Activated B cell treated with CpG ODN at 0.5 μM for 24 hours (primary cell): ENCODE results near the gene VARS1. TPM values are rescaled to one million over a fixed set of nuclear protein-coding genes. Genes with fewer than 3 reads are reported as not detected.

ENCODE experiments used
- ATAC-seq: fragments of 200-7000 bp; cut with Tn5 transposase; one replicate; pipeline ENCODE4 v1.10.0; 2021; ENCODE audit warnings: low read depth, mild to moderate bottlenecking, moderate library complexity
- CTCF ChIA-PET: fragments of 350-600 bp; sonication (Branson Sonifier 250); formaldehyde crosslinking; loops from one replicate; lab custom pipeline; 2021; ENCODE audit warnings: antibody characterized with exemption; lab: Charles Lee
- POLR2A ChIA-PET: fragments of 350-600 bp; sonication (Branson Sonifier 250); formaldehyde crosslinking; loops from one replicate; lab custom pipeline; 2021; ENCODE audit warnings: antibody characterized with exemption; lab: Charles Lee
- DNase-seq: peaks from one replicate; pipeline ENCODE4 v3.0.0; 2022
- H3K27ac Mint-ChIP-seq: one replicate; pipeline ENCODE4 v1.8.0; 2020; ENCODE audit warnings: mixed read lengths
- H3K27me3 Mint-ChIP-seq: one replicate; pipeline ENCODE4 v1.8.0; 2021; ENCODE audit warnings: mixed read lengths
- H3K36me3 Mint-ChIP-seq: one replicate; pipeline ENCODE4 v1.8.0; 2021; ENCODE audit warnings: low read depth, mixed read lengths
- H3K4me1 Mint-ChIP-seq: one replicate; pipeline ENCODE4 v1.8.0; 2021; ENCODE audit warnings: mixed read lengths
- H3K4me3 Mint-ChIP-seq: one replicate; pipeline ENCODE4 v1.8.0; 2020; ENCODE audit warnings: mild to moderate bottlenecking, mixed read lengths
- H3K9me3 Mint-ChIP-seq: one replicate; pipeline ENCODE4 v1.8.0; 2020; ENCODE audit warnings: mixed read lengths
- intact Hi-C: fragments of 100-400 bp; cut with micrococcal nuclease; formaldehyde crosslinking; loops from one replicate; pipeline ENCODE4 v1.15.1; 2024
- total RNA-seq: library from RNA; stranded (reverse); gene quantifications from 2 replicates; pipeline ENCODE4 v1.2.3, GENCODE V29; 2022
- TF ChIP-seq, protein P1 (sequence below): fragments of 200-600 bp; IDR thresholded peaks from one replicate; pipeline ENCODE4 v1.8.0; 2022; ENCODE audit warnings: antibody characterized with exemption, mild to moderate bottlenecking

VARS1 gene
- total RNA-seq, 1 donor from 2014 or later = 140 TPM

- no peaks in the 10 kb centered on the region for H3K27me3 Mint-ChIP-seq
- TF ChIP-seq, protein P1, sequence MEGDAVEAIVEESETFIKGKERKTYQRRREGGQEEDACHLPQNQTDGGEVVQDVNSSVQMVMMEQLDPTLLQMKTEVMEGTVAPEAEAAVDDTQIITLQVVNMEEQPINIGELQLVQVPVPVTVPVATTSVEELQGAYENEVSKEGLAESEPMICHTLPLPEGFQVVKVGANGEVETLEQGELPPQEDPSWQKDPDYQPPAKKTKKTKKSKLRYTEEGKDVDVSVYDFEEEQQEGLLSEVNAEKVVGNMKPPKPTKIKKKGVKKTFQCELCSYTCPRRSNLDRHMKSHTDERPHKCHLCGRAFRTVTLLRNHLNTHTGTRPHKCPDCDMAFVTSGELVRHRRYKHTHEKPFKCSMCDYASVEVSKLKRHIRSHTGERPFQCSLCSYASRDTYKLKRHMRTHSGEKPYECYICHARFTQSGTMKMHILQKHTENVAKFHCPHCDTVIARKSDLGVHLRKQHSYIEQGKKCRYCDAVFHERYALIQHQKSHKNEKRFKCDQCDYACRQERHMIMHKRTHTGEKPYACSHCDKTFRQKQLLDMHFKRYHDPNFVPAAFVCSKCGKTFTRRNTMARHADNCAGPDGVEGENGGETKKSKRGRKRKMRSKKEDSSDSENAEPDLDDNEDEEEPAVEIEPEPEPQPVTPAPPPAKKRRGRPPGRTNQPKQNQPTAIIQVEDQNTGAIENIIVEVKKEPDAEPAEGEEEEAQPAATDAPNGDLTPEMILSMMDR = no peak
- CTCF ChIA-PET = interaction anchor here (0.7 kb wide), 1 partner anchor 15 kb away, joined by 3 read pairs; no protein-coding TSS in a partner anchor
- ATAC-seq (no peak), DNase-seq (no peak)
- no peaks in the 10 kb centered on the region for H3K9me3 Mint-ChIP-seq
- H3K27ac Mint-ChIP-seq = peak overlapping the region; percentile 72
- peaks cover 26% of the 10 kb centered on the region for H3K36me3 Mint-ChIP-seq
- H3K4me3 Mint-ChIP-seq = peak overlapping the region; percentile 50
- intact Hi-C loops = no loop called here
- POLR2A ChIA-PET = interaction anchor here (0.8 to 1.6 kb wide), 3 partner anchors 15 to 38 kb away, joined by 3 to 4 read pairs (median 3); partner anchors contain the start of gene LSM2
- H3K4me1 Mint-ChIP-seq = peaks cover 34% of the 10 kb centered on the region
Observed at GRCh38 chr6:31775633-31776484, 19.7 kb downstream of the VARS1 start.

DNA sequence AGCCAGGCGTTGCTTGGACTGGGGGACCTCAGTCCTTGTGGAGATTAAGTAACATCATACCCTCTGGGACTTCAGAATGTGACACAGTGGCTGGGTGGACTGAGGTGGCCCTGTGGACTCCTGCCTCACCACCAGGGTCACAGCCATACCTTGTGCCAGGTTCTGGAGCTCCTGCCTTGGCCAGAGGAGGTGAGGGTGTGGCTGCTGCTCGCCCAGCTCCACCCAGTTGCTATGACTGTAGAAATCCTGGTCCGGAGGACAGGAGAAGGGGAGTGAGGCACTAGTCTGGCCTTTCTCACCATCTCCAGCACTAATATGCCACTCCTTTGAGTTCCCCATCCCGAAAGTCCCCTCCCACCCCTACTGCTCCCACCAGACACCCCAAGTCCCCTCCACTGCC, 20.4 kb downstream of the VARS1 start:
- ATAC-seq (no peak), DNase-seq (no peak)
- CTCF ChIA-PET = interaction anchor here (0.7 kb wide), 1 partner anchor 16 kb away, joined by 3 read pairs; no protein-coding TSS in a partner anchor
- H3K9me3 Mint-ChIP-seq = no peaks in the 10 kb centered on the region
- POLR2A ChIA-PET = interaction anchor here (0.6 to 0.9 kb wide), 3 partner anchors 16 to 72 kb away, joined by 3 read pairs; partner anchors contain the start of genes ABHD16A and LSM2
- no peak overlapping the region for H3K27ac Mint-ChIP-seq
- peaks cover 34% of the 10 kb centered on the region for H3K4me1 Mint-ChIP-seq
- peaks cover 20% of the 10 kb centered on the region for H3K36me3 Mint-ChIP-seq
- H3K27me3 Mint-ChIP-seq = no peaks in the 10 kb centered on the region
- TF ChIP-seq, protein P1 = no peak
- intact Hi-C loops = no loop called here
- no peak overlapping the region for H3K4me3 Mint-ChIP-seq

DNA sequence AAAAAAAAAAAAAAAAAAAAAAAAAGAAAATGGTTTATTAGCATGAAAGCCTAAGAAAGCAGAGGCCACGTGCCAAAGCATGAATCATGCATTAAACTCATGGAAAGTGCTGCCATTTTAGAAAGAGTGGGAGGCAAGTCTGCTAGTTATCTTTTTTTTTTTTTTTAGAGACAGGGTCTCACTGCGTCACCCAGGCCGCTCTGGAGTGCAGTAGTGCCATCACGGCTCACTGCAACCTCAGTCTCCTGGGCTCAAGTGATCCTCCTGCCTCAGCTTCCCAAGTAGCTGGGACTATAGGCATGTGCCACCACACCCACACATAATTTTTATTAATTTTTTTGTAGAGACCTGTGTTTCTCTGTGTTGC, 23.6 kb downstream of the VARS1 start:
- POLR2A ChIA-PET = interaction anchor here (0.6 to 0.7 kb wide), 3 partner anchors 12 to 1500 kb away, joined by 4 to 9 read pairs (median 4); partner anchors contain the start of gene RPS18
- ATAC-seq = no peak
- peaks cover 32% of the 10 kb centered on the region for H3K4me1 Mint-ChIP-seq

GRCh38 chr6:31770860-31771259, 24.7 kb downstream of the VARS1 start:
- CTCF ChIA-PET = interaction anchor here (0.7 to 2.7 kb wide), 5 partner anchors 21 to 90 kb away, joined by 3 to 49 read pairs (median 9); partner anchors contain the start of genes DDAH2, LY6G5C and MSH5
- Mint-ChIP-seq H3K4me1 (peaks cover 22% of the 10 kb centered on the region), H3K4me3 (no peak overlapping the region), H3K27ac (no peak overlapping the region), H3K9me3 (no peaks in the 10 kb centered on the region), H3K36me3 (no peaks in the 10 kb centered on the region), H3K27me3 (no peaks in the 10 kb centered on the region)
- intact Hi-C loops = loop anchor here (1.0 kb wide), 2 partner anchors 59 to 91 kb away; no protein-coding TSS in a partner anchor
- ATAC-seq = no peak
- TF ChIP-seq, protein P1 = no peak
- POLR2A ChIA-PET = interaction anchor here (0.6 to 2.0 kb wide), 7 partner anchors 25 to 110 kb away, joined by 3 to 14 read pairs (median 5); partner anchors contain the start of genes MSH5 and VARS1
- DNase-seq = no peak

More for the DNA sequence above, 23.6 kb downstream of the VARS1 start:
- Mint-ChIP-seq H3K4me3 (no peak overlapping the region), H3K27me3 (no peaks in the 10 kb centered on the region), H3K36me3 (peaks cover under 1% of the 10 kb centered on the region), H3K27ac (no peak overlapping the region), H3K9me3 (no peaks in the 10 kb centered on the region)
- CTCF ChIA-PET = interaction anchor here (1.3 kb wide), 1 partner anchor 43 kb away, joined by 3 read pairs; the partner anchor contains the start of gene DDAH2
- intact Hi-C loops = no loop called here
- TF ChIP-seq, protein P1 = no peak
- no peak for DNase-seq
